ENCODE measurements around the gene BLVRB. TPM values are rescaled to one million over a fixed set of nuclear protein-coding genes. Genes with fewer than 3 reads are reported as not detected.

Gene BLVRB
- total and polyA plus RNA-seq, 2 of the 8 experiments (the other 6 are each of a cell fraction or from before 2014, with no cell fraction given), result 28.7 to 182 TPM

DNA sequence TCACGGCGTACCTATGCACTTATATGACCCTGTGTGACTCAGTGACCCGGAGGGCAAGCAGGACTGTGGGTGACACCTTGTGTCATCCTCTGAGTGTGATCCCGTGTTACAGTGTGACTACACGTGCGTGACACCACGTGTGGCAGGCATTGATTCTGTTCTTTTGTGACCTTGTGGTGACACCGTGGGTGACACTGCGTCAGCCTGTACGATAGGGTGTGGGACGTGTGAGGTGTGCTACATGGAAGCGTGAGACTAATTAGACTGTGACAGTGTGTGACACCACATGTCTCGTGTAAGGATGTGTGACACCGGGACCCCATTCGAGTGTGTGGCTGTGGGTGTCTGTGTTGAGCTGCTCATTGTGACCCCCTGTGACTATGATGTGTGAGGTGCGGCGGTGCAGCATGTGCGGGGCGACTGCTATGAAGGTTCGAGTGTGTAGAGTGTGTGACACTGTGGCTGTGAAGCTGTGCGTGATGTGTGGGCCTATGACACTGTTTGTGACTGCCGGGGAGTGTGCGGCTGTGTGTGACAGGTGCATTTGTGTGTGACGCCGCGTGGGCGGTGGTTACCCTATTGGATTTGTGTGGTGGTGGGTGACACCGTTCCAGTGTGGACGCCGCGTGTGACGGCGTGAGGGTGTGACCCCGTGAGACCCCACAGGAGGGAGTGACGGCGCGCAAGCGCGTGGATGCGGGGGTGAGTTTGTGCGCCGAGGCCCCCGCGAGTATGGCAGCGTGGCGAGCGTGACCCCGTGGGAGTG lies 857 bp upstream of the BLVRB start:
- H2AK5ac ChIP-seq (ENCODE audit: low read depth, low read length), result peak overlapping the region; percentile 8; the same call in 1 of the 2 replicates
- peak overlapping the region in 1 of 4 experiments; percentile 42; a peak in 1 of 7 replicates for H3K9ac ChIP-seq (replicated peaks in 1 of 4; ENCODE audit: extremely low read depth in 1 of 4, low read depth in 3 of 4, low read length in 3 of 4)
- peak overlapping the region; percentile 64; the same call in 1 of the 2 replicates for H2BK12ac ChIP-seq (ENCODE audit: low read depth, low read length)
- H3K4ac ChIP-seq (replicated peaks; ENCODE audit: insufficient read length, low read depth, low read length), result no peak overlapping the region
- H3K14ac ChIP-seq (ENCODE audit: insufficient read length), result no peak overlapping the region
- no peaks in the 10 kb centered on the region for H3K36me3 ChIP-seq (ENCODE audit: control insufficient read depth in 2 of 4, insufficient read depth in 4 of 4, low read length in 3 of 4)
- H2BK120ac ChIP-seq (replicated peaks; ENCODE audit: low read depth, low read length), result no peak overlapping the region
- H3K18ac ChIP-seq (ENCODE audit: extremely low read depth, low read length), result peak overlapping the region; percentile 24; the same call in 1 of the 2 replicates
- no peaks in the 10 kb centered on the region for H3K9me3 ChIP-seq (ENCODE audit: insufficient read depth in 2 of 2, low read depth in 1 of 2, low read length in 1 of 2)
- no peaks in the 10 kb centered on the region for H3K79me1 ChIP-seq (ENCODE audit: low read depth, low read length)
- FAIRE-seq (no peak), DNase-seq (ENCODE audit: low read depth in 1 of 2, low spot score in 2 of 2) (peak in 1 of 2 experiments; percentile 49)
- ChIA-PET POLR2A (ENCODE audit: partially characterized antibody) (interaction anchor here (1.0 to 5.3 kb wide), 3 partner anchors 22 to 57 kb away, joined by 3 to 25 read pairs (median 3); partner anchors contain the start of gene SERTAD3), CTCF (ENCODE audit: partially characterized antibody) (interaction anchor here (0.5 to 7.9 kb wide), 18 partner anchors 8 to 160 kb away, joined by 3 to 49 read pairs (median 10); partner anchors contain the start of gene SERTAD1)
- H2BK5ac ChIP-seq (ENCODE audit: low read depth, low read length), result no peak overlapping the region
- H3K23me2 ChIP-seq (ENCODE audit: low read depth, low read length), result peaks cover 8% of the 10 kb centered on the region
- no peak overlapping the region for H4K91ac ChIP-seq (replicated peaks; ENCODE audit: insufficient read length, low read length)
- peaks cover 4 to 8% of the 10 kb centered on the region in 2 experiments for H4K20me1 ChIP-seq (replicated peaks in 1 of 2; ENCODE audit: control insufficient read depth in 1 of 2, insufficient read depth in 2 of 2, low read length in 2 of 2)
- H2AFZ ChIP-seq (ENCODE audit: low read length), result no peak overlapping the region
- TF ChIP-seq SUZ12 (IDR thresholded peaks at IDR 0.05; ENCODE audit: low read length) (peak; percentile 77; the same call in 1 of the 2 replicates), TAF7 (optimal IDR thresholded peaks at IDR 0.05; ENCODE audit: borderline replicate concordance, low read depth, low read length) (no peak)
- H3K4me3 ChIP-seq (ENCODE audit: extremely low read depth in 1 of 4, insufficient read depth in 2 of 4, low read depth in 3 of 4, low read length in 4 of 4), result peak overlapping the region in 3 of 4 experiments; percentile 21 to 75 (median 33); a peak in 5 of 8 replicates
- peak overlapping the region; percentile 5; the same call in 1 of the 2 replicates for H4K8ac ChIP-seq (ENCODE audit: extremely low read depth, insufficient read depth, low read length)
- WGBS, 2 experiments (ENCODE audit: extremely low coverage in 1 of 2, insufficient coverage in 1 of 2, insufficient read length in 1 of 2, insufficient replicate concordance in 2 of 2, low coverage in 1 of 2, low lambda C conversion rate in 2 of 2, missing lambda C conversion rate in 1 of 2), result 49% methylated on average over 47 of the region's 48 CpGs; no CpG with 5 or more reads in 1 of the 2 experiments
- H3K4me2 ChIP-seq (ENCODE audit: insufficient read depth in 1 of 2, low read depth in 2 of 2, low read length in 2 of 2), result peak overlapping the region; percentile 72 to 75
- no peak overlapping the region for H3K27ac ChIP-seq (ENCODE audit: low read depth, low read length)
- H3K4me1 ChIP-seq (replicated peaks in 1 of 4; ENCODE audit: control insufficient read depth in 3 of 4, insufficient read depth in 4 of 4, low read length in 3 of 4), result peaks cover 0 to 15% (median 8%) of the 10 kb centered on the region in 4 experiments; a peak in 6 of 7 replicates
- peak overlapping the region; percentile 35 for H3K23ac ChIP-seq (ENCODE audit: insufficient read length)
- H3K27me3 ChIP-seq (replicated peaks in 1 of 4; ENCODE audit: control insufficient read depth in 3 of 4, extremely low read depth in 1 of 4, insufficient read depth in 3 of 4, low read length in 3 of 4), result peaks cover 12 to 28% (median 22%) of the 10 kb centered on the region in 4 experiments
- no peak overlapping the region for H3K56ac ChIP-seq (replicated peaks; ENCODE audit: insufficient read length, low read depth, low read length)
- no peaks in the 10 kb centered on the region for H3K79me2 ChIP-seq (ENCODE audit: control insufficient read depth in 1 of 2, insufficient read depth in 2 of 2, low read length in 2 of 2)
- H2BK20ac ChIP-seq (ENCODE audit: low read length), result no peak overlapping the region
- H4K5ac ChIP-seq (ENCODE audit: insufficient read length, low read depth, low read length), result no peak overlapping the region
- peak overlapping the region; percentile 36; the same call in 1 of the 2 replicates for H2BK15ac ChIP-seq (ENCODE audit: low read length)

Data from H1 (cell line).